MM.1S (cell line): ENCODE data around the gene CACNB4.

Experiments
- EZH2 ChIP-seq: fragments of 300-600 bp; sonication (generic); optimal IDR thresholded peaks from 2 replicates; pipeline ENCODE3; 2017; ENCODE audit warnings: low read depth, mild to moderate bottlenecking, antibody characterized with exemption, low read length, mixed read lengths
- EZH2phosphoT487 ChIP-seq: fragments of 300-600 bp; sonication (generic); IDR thresholded peaks from 2 replicates; pipeline ENCODE4 v1.6.1; 2018; ENCODE audit warnings: antibody characterized with exemption, low read length
- TF ChIP-seq, protein P1 (sequence below): fragments of 300-600 bp; sonication (generic); IDR thresholded peaks from 2 replicates; pipeline ENCODE4 v1.5.1; 2016; ENCODE audit warnings: antibody characterized with exemption, low read length, mixed read lengths

DNA sequence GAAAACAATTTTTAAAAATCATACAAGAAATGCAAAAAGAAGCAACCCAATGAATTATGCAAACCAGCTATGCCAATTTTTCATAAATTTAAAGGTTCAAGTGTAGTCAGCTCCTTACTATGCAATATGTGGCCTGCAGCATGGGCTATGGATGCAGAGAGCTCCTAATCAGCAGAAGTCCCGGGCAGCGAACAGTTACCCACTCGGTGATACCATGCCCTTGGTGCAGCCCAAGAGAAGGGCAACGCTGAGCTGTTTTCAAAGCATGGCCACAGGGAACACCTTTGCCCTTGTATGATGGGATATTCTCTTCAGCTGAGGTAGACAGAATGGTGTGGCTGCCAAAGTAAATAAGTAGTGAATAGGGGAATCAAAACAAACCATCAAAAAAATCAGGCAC lies 253.4 kb downstream of the CACNB4 start:
- TF ChIP-seq, protein P1, sequence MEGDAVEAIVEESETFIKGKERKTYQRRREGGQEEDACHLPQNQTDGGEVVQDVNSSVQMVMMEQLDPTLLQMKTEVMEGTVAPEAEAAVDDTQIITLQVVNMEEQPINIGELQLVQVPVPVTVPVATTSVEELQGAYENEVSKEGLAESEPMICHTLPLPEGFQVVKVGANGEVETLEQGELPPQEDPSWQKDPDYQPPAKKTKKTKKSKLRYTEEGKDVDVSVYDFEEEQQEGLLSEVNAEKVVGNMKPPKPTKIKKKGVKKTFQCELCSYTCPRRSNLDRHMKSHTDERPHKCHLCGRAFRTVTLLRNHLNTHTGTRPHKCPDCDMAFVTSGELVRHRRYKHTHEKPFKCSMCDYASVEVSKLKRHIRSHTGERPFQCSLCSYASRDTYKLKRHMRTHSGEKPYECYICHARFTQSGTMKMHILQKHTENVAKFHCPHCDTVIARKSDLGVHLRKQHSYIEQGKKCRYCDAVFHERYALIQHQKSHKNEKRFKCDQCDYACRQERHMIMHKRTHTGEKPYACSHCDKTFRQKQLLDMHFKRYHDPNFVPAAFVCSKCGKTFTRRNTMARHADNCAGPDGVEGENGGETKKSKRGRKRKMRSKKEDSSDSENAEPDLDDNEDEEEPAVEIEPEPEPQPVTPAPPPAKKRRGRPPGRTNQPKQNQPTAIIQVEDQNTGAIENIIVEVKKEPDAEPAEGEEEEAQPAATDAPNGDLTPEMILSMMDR: no peak
- TF ChIP-seq EZH2phosphoT487: no peak
- TF ChIP-seq EZH2: no peak
